Fibroblast of lung (primary cell): ENCODE data around the gene TUFT1.

Experiments used
- EZH2 ChIP-seq: IDR thresholded peaks from 2 replicates; pipeline ENCODE4 v1.5.1; 2012; ENCODE audit warnings: low read length, control low read depth, mild to moderate bottlenecking; ENCODE audit errors: missing control alignments
- TF ChIP-seq, protein P1 (sequence below), 2 donors: IDR thresholded peaks in 1 of 2; conservative IDR thresholded peaks in 1 of 2; 1 replicate in 1 of 2; 2 replicates in 1 of 2; pipeline ENCODE4 v1.5.1; 2011 to 2012; ENCODE audit warnings: low read length in 2 of 2, control low read depth in 1 of 2, inconsistent platforms in 1 of 2, low read depth in 1 of 2, mild to moderate bottlenecking in 1 of 2

- TF ChIP-seq, protein P1, sequence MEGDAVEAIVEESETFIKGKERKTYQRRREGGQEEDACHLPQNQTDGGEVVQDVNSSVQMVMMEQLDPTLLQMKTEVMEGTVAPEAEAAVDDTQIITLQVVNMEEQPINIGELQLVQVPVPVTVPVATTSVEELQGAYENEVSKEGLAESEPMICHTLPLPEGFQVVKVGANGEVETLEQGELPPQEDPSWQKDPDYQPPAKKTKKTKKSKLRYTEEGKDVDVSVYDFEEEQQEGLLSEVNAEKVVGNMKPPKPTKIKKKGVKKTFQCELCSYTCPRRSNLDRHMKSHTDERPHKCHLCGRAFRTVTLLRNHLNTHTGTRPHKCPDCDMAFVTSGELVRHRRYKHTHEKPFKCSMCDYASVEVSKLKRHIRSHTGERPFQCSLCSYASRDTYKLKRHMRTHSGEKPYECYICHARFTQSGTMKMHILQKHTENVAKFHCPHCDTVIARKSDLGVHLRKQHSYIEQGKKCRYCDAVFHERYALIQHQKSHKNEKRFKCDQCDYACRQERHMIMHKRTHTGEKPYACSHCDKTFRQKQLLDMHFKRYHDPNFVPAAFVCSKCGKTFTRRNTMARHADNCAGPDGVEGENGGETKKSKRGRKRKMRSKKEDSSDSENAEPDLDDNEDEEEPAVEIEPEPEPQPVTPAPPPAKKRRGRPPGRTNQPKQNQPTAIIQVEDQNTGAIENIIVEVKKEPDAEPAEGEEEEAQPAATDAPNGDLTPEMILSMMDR (conservative IDR thresholded peaks at IDR 0.05 in 1 of 2, IDR thresholded peaks at IDR 0.05 in 1 of 2; ENCODE audit: low read depth in 1 of 2, low read length in 2 of 2): no peak
- no peak for TF ChIP-seq EZH2
These were observed 66.7 kb downstream of the TUFT1 start for GRCh38 chr1:151606857-151607256.
